Measurements from ENCODE around the gene MCEMP1. TPM values are rescaled to one million over a fixed set of nuclear protein-coding genes. Genes with fewer than 3 reads are reported as not detected.

Gene MCEMP1
- total RNA-seq, 2 donors from 2014 or later: 1.2 to 1.7 TPM

DNA sequence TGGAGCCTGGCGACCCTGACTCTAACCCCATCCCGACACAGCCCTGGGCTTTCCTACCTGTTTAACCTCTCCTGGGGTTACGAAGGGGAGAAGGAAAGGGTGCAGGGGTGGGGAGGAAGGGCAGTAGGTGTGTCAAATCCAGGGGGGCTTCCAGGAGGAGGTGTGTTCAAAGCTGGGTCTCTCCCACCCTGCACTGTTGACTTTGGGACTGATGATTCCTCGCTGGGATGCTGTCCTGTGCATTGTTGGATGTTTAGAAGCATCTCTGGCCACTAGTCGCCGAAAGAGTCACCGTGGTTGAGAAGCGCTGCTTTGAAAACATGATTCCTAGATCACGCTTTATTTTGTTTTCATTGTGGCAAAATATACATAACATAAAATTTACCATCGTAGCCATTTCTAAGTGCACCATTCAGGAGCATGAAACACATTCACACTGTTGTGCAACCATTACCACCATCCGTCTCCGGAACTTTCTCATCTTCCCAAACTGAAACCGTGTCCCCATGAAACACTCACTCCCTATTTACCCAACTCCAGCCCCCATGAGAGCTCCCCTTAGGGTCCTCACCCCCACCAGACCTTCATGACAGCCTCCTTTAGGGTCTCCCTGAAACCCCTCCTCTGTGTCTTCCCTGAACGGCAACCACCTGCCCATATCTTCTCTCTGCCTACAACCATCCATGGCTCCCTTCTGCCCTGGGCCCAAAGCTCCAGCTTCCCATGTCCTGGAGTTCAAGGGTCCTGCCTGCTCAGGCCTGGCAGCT lies 29.5 kb downstream of the MCEMP1 start:
- ATAC-seq: no peak

DNA sequence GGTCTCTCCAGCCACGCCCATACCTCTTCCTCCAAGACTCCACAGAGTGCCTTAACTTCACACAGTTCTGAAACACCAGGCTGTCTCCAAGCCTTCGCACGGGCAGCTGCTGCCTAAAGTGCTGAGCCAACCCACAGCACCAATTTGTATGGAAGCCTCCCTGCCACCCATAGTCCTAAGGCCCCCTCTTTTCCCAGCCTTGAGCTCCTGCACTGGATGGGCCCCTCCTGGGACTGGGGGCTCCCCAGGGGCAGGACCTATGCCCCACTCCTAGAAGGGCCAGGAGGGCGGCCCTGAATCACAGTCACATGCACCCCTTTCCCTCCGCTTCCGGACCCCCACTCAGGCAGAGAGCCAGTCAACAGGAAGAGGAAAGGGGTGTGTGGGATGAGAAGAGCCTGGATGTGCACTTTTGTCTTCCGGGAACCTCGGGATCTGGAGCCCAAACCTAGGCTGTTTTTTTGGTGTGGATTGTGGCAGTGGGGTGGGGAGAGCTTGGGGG lies 30.1 kb downstream of the MCEMP1 start:
- ATAC-seq (peak in 1 of 2 donors; percentile 47), DNase-seq (no peak)
- intact Hi-C loops (cut with DNase I): no loop called here

More for the DNA sequence above, 29.5 kb downstream of the MCEMP1 start:
- DNase-seq: no peak
- intact Hi-C loops (cut with DNase I): no loop called here

DNA sequence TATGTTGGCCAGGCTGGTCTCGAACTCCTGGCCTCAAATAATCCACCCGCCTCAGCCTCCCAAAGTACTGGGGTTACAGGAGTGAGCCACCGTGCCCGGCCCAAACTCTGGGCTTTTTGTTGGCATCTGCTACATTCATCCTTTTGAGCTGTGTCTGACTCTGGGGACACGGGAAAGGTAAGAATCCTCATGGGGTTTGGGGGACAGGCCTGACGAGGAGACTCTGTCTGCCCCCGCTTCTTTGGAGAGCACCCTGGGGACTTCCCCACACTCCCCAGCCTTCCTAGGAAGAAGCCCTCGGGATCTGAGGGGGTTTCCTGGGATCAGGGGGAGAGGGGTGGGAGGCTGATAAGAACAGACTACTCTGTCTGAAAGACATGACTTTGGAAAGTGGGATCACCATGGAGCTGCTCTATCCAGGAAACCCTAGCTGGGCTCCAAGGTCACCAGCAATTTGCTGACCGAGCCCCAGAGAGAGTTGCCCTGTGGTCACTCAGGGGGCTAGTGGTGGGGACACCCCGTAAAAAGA lies 33.1 kb downstream of the MCEMP1 start:
- DNase-seq (no peak), ATAC-seq (no peak)
- intact Hi-C loops (cut with DNase I): no loop called here

DNA sequence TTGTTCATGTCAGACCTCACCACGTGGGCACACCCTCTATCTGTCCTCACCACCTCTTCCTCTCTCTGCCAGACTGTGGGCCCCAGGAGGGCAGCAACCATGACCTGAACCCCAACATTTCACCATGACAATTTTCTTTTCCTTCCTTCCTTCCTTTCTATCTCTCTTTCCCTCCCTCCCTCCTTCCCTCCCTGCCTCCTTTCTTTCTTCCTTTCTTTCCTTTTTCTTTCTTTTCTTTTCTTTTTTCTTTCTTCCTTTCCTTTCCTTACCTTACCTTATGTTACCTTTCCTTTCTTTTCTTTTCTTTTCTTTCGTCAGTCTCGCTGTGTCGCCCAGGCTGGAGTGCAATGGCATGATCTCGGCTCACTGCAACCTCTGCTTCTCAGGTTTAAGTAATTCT lies 33.7 kb downstream of the MCEMP1 start:
- DNase-seq (no peak), ATAC-seq (no peak)
- intact Hi-C loops (cut with DNase I): no loop called here

DNA sequence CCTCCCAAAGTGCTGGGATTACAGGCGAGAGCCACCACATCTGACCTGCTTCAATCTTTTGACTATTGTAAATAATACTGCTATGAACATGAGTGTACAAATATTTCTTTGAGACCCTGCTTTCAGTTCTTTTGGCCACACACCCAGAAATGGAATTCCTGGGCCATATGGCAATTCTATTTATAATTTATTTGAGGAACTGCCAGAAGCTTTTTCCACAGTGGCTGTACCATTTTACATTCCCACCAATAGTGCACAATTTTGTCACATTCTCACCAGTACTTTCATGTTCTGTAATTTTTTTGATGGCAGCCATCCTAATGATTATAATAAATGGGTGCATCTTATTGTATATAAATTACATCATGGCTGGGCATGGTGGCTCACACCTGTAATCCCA lies 38.8 kb downstream of the MCEMP1 start:
- ATAC-seq (no peak), DNase-seq (no peak)
- intact Hi-C loops (cut with DNase I): no loop called here

DNA sequence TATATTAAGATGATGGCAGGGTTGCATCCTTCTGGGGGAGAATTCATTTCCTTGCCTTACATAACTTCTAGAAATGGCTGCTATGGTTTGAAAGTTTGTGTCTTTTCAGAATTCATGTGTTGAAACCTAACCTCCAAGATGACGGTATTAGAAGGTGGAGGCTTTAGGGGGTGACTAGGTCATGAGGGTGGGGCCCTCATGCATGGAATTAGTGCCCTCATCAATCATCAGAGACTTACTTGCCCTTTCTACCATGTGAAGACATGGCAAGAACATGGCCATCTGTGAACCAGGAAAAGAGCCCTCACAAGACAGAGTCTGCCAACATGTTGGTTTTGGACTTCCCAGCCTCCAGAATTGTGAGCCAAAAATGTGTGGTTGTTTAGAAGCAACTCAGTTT lies 39.9 kb downstream of the MCEMP1 start:
- intact Hi-C loops (cut with DNase I): no loop called here
- DNase-seq (no peak), ATAC-seq (no peak)

DNA sequence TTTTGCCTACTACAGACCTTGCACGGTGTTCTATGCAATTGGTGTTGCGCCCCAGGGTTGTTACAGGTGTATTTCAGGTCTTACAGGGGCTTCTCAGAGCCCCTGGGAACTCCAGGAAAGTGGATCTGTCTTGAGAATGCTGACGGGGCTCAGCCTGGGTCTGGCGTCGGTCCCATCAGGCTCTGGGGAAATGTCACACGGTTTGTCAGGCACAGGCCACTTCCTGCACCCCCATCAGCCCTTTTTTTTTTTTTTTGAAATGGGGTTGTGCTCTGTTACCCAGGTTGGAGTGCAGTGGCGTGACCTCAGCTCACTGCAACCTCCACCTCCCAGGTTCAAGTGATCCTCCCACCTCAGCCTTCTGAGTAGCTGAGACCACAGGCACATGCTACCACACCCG lies 41.8 kb downstream of the MCEMP1 start:
- intact Hi-C loops (cut with DNase I): no loop called here
- DNase-seq: no peak
- no peak for ATAC-seq

DNA sequence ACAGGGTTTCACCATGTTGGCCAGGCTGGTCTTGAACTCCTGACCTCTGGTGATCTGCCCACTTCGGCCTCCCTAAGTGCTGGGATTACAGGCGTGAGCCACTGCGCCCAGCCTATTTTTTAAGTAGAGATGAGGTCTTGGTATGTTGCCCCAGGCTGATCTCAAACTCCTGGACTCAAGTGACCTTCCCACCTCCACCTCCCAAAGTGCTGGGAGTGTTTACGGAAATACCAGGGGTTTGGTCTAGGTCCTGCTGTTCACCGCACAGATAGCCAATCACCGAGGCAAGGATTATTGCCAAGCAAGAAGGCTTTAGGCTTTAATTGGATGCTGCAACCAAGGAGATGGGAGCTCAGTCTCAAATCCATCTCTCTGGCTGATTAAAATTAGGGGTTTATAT lies 43.5 kb downstream of the MCEMP1 start:
- no peak for ATAC-seq
- intact Hi-C loops (cut with DNase I): no loop called here
- no peak for DNase-seq

DNA sequence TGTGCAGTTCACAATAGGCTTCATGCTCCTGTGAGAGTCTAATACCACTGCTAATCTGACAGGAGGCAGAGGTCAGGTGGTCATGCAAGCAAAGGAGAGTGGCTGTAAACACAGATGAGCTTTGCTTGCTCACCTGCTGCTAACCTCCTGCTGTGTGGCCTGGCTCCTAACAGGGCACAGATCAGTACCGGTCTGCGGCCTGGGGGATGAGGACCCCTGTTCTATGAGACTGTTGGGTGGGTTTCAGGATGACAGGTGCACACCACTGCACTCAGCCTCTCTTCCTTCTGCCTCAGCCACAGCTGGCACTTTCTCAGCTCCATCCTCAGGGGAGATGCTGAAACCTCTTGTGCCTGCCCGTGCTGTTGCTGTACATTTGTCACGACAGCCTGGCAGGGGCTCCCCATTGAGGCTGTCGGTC lies 45.4 kb downstream of the MCEMP1 start:
- ATAC-seq: no peak
- intact Hi-C loops (cut with DNase I): no loop called here
- DNase-seq: no peak

DNA sequence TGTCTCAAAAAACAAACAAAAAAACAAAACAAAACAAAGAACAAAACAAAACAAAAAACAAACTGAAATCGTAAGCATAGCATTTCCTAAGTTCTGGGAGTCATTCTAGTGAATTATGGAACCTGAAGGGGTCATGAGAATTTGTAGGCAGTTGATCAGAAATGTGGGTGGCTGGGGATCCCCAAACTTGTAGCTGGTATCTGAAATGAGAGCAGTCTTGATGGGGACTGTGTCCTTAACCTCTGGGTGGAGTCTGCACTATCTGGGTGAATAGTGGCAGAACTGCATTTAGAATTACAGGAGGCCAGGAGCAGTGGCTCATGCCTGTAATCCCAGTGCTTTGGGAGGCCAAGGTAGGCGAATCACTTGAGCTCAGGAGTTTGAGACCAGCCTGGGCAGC lies 48.9 kb downstream of the MCEMP1 start:
- DNase-seq (no peak), ATAC-seq (no peak)
- intact Hi-C loops (cut with DNase I): no loop called here

DNA sequence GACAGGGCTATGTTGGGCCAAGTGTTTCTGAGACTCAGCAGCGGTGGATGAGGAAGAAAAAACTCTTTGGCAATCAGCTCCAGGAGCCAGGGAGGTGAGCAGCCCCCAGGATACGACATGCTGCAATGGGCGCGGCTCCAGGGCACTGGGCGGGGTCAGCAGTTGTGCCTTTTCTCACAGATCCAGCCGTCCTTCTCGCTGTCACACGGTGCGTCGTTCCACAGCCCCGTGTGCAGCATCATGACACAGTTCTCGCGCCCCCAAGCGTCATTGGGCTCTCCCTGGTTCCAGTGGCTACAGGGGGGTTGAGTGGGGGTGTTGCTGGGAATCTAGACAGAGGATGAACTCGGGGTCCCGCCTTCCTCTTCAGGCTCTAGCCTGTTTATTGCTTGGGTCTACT lies 52.3 kb downstream of the MCEMP1 start:
- DNase-seq (no peak), ATAC-seq (no peak)
- intact Hi-C loops (cut with DNase I): no loop called here

Other genes starting within 250 kb of the MCEMP1 start
- gene PEX11G, start 188.1 kb upstream of the MCEMP1 start, total RNA-seq: 1 to 10 TPM; 1.2 to 2.0 TPM
- 10 to 100 TPM; 75.3 to 82.4 TPM for gene ZNF358, start 161.0 kb upstream of the MCEMP1 start, total RNA-seq
- 10 to 100 TPM; 21.2 to 25.0 TPM for gene MCOLN1, start 154.5 kb upstream of the MCEMP1 start, total RNA-seq
- 10 to 100 TPM; 59.2 to 61.7 TPM for gene PNPLA6, start 141.4 kb upstream of the MCEMP1 start, total RNA-seq
- 1 to 10 TPM in 1 of 2 donors, under 1 TPM in 1; 0.73 to 2.0 TPM for gene CAMSAP3, start 81.2 kb upstream of the MCEMP1 start, total RNA-seq
- 10 to 100 TPM; 18.1 to 24.1 TPM for gene XAB2, start 47.5 kb upstream of the MCEMP1 start, total RNA-seq
- 100 to 1,000 TPM; 150 to 152 TPM for gene PET100, start 47.3 kb upstream of the MCEMP1 start, total RNA-seq
- not detected for gene PCP2, start 43.4 kb upstream of the MCEMP1 start, total RNA-seq
- 10 to 100 TPM; 13.5 to 18.2 TPM for gene STXBP2, start 40.0 kb upstream of the MCEMP1 start, total RNA-seq
- gene RETN, start 8.0 kb upstream of the MCEMP1 start, total RNA-seq: 1 to 10 TPM; 1.4 to 1.6 TPM
- 100 to 1,000 TPM in 1 of 2 donors, 10 to 100 TPM in 1; 82.6 to 108 TPM for gene TRAPPC5, start 3.7 kb downstream of the MCEMP1 start, total RNA-seq
- 1 to 10 TPM in 1 of 2 donors, under 1 TPM in 1; 0.31 to 1.7 TPM for gene FCER2, start 25.0 kb downstream of the MCEMP1 start, total RNA-seq
- 1 to 10 TPM; 2.6 to 7.3 TPM for gene CLEC4G, start 55.0 kb downstream of the MCEMP1 start, total RNA-seq
- 10 to 100 TPM; 18.3 to 39.5 TPM for gene CD209, start 70.4 kb downstream of the MCEMP1 start, total RNA-seq
- under 1 TPM in 1 of 2 donors, not detected in 1; 0.29 TPM for gene CLEC4M, start 86.2 kb downstream of the MCEMP1 start, total RNA-seq
- 10 to 100 TPM; 17.6 to 18.8 TPM for gene EVI5L, start 153.1 kb downstream of the MCEMP1 start, total RNA-seq
- under 1 TPM; 0.10 to 0.24 TPM for gene PRR36, start 197.3 kb downstream of the MCEMP1 start, total RNA-seq
- 1 to 10 TPM in 1 of 2 donors, under 1 TPM in 1; 0.88 to 1.7 TPM for gene LRRC8E, start 211.4 kb downstream of the MCEMP1 start, total RNA-seq
- 10 to 100 TPM; 24.3 to 25.8 TPM for gene MAP2K7, start 226.8 kb downstream of the MCEMP1 start, total RNA-seq
- gene TGFBR3L, start 237.7 kb downstream of the MCEMP1 start, total RNA-seq: 10 to 100 TPM in 1 of 2 donors, 1 to 10 TPM in 1; 9.7 to 13.6 TPM
- gene SNAPC2, start 243.2 kb downstream of the MCEMP1 start, total RNA-seq: 10 to 100 TPM in 1 of 2 donors, 1 to 10 TPM in 1; 9.6 to 13.9 TPM
- gene CTXN1, start 249.0 kb downstream of the MCEMP1 start, total RNA-seq: under 1 TPM; 0.91 to 0.97 TPM

Measured in left cardiac atrium (tissue), 4 donors.